GM04504 (cell line): Measurements from ENCODE around the gene LRIG1.

ENCODE experiments used
- DNase-seq: peaks from one replicate; pipeline ENCODE4 v3.0.0-alpha.2; 2012; ENCODE audit warnings: low read depth

The LRIG1 gene

GRCh38 chr3:66486646-66487045, 14.2 kb downstream of the LRIG1 start:
- no peak for DNase-seq

DNA sequence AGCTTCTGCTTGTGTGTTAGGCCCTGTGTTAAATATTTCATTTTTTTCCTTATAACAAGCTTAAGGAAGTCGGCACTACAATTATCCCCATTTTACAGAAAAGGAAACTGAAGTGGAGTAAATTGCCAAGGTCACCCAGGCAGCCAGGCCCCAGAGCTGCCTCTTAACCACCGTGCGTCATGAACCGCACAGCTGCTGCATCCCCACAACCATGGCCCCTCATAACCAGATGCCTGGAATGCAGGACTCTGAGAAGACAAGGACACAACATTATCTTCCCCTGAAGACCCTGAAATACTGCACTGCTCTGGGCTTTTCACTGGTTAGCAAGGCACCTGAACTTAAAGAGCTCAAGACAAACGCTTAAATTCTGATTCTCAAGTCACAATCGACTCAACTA, 14.6 kb downstream of the LRIG1 start:
- DNase-seq, result no peak

GRCh38 chr3:66485291-66485968, 15.4 kb downstream of the LRIG1 start:
- DNase-seq, result no peak

DNA sequence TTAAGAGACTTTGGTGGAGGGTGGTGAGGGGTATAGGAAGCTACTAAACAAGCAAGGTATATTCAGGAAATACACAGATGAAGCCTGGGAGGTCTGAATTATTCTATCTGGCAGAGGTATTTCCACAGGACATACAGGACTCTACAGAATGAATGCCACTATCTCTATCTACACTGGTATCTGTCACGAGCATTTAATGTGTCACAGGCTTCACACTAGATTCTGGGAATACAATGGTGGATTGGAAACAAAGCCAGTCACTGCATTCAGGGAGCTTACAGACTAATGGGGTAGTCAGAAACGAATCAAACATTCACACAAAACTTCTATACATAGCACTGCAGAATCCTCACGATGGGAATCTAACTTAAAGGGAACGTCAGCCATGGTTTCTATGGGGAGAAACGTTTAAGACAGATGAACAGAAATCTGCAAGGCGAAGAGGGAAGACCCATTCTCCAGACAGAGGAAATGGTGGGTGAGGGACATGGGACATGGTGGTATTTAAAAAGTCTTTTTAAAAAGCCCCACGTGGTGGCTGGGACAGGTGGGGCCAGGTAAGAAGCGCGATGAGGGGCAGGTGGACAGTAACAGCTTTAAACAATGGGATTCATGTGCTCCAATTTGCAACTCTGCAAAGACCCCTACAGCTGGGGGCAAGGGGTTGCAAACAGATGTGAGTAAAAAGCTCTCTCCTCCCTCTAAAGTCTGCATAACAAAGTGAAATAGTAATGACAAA, 16.5 kb downstream of the LRIG1 start:
- no peak for DNase-seq

DNA sequence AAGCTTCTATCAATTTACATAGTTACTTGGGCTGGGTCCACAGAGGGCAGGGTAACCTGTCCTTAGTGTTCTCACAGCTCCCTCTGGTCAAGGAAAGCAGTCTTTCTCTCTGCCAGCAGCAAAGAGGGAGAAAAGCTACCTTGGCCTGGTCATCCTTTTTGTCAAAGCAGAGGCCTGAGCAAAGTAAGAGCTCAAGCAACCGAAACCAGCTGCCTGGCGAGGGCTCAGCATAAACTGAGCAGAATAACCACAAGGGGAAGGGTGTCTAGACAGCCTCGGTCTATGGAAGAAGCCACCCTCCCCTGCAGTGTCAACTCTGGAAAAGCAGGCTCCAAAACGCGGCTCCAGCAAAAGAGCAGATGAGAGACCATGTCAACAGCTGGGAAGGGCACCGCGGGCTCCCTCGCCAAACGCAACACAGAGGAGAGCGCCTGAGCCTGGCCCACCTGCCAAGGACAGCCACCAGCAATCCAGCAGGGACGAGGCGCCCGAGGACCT, 17.4 kb downstream of the LRIG1 start:
- no peak for DNase-seq

DNA sequence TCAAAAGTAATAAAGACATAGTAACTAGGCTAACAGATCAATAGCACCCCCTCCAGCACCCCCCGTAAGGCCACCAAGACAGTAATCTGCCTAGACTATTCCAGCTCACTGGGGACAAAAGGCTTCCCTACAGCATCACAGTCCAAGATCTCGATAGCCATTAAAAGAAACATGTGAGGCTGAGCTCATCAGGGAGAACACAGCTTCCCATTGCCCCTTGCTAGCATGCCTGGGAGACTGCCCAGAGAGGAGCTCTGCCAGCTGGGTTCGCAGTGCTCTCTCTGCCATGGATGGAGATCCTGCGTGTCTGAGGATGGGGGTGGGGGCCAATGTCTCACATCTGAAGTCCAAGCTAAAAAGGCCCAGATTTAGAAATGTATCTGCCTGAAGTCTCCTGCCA, 17.8 kb downstream of the LRIG1 start:
- DNase-seq, result no peak

- DNase-seq, result no peak
These were observed 18.8 kb downstream of the LRIG1 start for GRCh38 chr3:66482018-66482404.

GRCh38 chr3:66481071-66482017, 19.5 kb downstream of the LRIG1 start:
- DNase-seq, result no peak

- DNase-seq, result no peak
These were observed 20.2 kb downstream of the LRIG1 start for GRCh38 chr3:66480666-66481065.

GRCh38 chr3:66479532-66479947, 21.3 kb downstream of the LRIG1 start:
- no peak for DNase-seq

- DNase-seq, result no peak
These were observed 21.9 kb downstream of the LRIG1 start for GRCh38 chr3:66478960-66479359.

DNA sequence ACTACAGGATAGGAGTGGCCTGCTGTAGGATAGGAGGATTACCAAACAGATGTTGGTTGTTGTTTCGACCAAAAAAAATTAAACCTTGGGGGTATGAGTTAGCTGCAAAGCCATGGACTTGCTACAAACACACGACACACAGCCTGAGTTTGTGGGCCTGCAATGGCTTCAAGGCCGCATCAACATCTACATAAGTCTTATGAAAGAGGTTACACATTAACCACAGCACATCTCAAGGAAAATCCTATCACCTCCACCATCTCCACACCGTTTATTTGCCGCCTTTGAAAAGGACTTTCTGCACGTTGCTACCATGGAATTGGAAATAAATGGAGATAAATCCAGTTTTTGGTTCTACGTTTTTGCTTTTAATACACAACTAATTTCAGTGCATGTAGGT, 23.0 kb downstream of the LRIG1 start:
- DNase-seq, result no peak

DNA sequence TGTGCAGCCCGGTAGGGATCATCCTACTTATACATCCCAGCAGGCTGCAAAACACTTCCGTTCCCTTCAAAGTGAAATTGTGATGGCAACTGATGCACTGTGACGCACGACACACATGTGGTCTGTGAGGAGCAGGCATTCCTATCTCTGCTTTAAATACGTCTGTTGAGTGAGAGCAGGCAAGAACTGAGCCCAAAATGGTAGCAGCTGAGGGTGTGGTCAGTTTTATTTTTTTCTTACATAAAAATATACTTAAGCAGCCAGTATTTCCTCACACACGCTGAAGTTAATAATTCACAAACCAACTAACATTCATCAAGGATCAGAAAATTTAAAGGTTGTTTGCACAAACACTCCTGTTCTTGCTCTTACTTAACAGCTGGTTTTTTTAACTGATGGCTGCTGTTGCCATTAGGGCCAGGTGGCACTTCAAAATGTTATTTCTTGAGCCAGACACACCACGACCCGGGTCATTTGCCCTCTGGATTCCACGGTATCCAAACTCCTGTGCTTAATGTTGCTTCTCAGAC, 23.9 kb downstream of the LRIG1 start:
- DNase-seq, result no peak

GRCh38 chr3:66475386-66476020, 25.3 kb downstream of the LRIG1 start:
- no peak for DNase-seq

DNA sequence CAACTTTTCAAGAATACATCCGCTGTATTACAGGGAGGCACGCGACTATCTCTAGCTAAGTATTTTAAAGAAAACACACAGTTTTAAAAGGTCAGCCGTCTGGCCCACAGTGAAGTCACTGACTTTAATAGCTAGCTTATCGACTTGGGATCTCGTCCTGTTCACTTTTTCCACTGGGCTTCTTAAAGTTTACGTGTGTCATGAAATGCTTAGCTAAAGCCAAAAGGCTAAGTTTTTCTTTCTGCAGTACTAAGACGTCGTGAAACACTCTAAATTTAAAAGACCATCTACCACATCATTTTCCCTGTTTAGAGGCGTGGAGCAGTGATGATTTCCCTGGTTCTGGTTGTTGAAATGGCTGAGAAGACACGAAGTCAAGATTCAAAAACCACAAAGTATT, 27.1 kb downstream of the LRIG1 start:
- DNase-seq, result no peak

DNA sequence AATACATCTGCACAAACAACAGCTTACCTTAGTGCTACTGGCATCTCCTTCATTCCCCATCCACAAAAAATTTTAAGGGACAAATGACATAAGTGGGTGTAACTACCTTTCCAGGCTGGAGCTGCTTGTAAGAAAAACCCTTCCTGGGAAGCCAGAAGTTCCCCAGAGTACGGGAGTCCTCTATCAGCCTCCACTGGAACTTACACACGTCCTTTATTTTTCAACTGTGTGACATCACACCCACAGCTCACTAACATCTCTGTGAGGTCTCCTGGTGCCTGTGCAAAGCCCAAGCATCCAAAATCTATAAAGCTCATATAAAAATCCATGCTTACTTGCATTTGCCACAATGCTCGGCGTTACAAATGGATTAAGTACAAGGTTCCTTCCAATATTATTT, 27.6 kb downstream of the LRIG1 start:
- DNase-seq, result no peak

DNA sequence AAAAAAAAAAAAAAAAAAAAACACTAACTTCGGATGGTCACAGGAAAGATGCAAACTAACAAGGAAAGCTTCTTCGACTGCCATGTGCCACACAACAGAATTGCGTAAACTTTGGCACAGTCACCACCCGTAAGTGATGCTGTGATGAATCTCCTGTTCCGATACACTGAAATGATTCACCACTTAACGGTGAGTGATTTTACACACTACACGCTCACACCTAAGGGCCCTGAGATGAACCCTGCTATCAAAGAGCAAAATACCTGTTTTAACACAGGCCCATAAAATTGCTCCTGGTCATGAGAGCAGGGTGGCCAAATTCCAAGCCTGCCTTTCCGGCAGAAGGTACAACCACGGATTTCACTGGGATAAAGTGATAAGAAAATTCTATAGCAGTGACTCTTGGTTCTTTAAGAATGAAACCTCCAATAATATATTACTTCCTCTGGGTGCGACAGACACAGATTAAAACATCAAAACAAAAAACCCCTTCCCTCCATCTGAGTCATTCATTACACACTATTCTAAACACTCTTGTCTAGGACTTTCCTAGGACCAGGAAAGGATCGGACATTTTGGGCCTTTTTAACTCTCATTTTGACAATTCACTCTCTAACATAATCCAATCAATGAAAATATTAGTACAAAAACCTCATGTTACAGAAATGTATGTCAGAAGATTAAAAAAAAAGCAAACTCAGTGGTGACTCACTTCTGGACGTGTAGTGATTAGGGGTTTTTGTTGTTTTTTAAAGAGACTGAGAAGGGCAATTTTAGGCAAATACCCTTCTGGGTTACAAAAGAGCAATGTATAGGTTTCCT, 28.3 kb downstream of the LRIG1 start:
- DNase-seq, result no peak

DNA sequence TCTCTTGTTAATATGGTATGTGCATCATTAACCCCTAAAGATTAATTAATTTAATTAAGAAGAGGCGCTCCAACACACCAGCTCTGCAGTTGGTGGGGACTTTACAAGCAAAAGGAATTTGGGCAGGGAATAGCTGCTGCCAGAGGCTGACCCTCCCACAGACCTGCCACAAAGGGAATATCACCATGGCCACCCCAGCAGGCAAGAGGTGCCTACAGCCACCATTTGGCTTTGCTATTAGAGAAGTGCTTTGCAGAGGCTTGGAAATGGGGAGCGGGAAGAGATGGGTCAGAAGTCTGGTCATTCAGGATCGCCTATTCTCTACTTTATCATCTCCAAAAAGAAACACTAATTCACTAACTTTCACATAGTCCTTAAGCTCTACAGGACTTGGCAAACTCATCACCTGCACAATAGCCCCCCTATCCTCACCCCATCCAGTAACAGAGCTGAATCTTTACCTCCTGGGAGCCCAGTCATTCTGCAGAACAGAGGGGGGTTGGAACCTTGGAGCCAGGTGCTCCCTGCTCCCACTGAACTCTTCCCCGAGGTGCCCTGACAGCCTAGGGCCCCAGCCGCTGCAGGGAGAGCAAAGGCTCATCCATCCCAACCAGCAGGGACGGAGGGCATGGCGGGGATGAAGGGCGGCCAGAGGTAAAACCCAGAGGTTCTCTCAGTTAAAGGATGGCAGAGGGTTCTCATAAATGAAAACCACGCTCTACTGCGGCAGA, 29.7 kb downstream of the LRIG1 start:
- no peak for DNase-seq

- DNase-seq, result no peak
These were observed 30.5 kb downstream of the LRIG1 start for GRCh38 chr3:66470285-66470684.

DNA sequence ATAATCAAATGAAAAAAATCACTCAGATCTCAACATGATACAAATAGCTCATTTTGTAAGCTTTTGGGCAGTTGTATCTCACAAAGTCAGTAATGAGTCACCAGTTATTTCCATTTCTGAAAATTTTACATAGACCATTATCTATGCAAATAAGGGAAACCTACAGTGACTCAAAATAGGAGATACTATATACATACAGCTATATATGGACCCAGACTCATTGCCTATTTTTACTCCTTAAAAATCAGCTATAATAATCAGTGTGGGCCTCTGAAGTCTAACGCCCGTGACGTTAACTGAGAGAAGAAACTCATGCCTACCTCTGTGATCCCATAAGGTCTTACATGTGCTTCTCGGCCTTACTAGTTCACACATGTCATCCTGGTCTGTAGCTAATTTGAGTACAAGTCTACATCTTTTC, 31.6 kb downstream of the LRIG1 start:
- DNase-seq, result no peak
